ENCODE data around the gene TRIM44.
A peak's percentile ranks its signal among the peaks of the same experiment; 100 is the strongest.
"Not testable (repeated sequence)": the region's sequence is repeated elsewhere in the genome, so short reads cannot be mapped to it uniquely, and the experiment has no call there.

The TRIM44 gene

GRCh38 chr11:35715677-35716076 lies 53.1 kb downstream of the TRIM44 start:
- H3K27me3 Mint-ChIP-seq, H3K4me3 Mint-ChIP-seq, DNase-seq, ATAC-seq, H3K4me1 Mint-ChIP-seq: not testable (repeated sequence)
- Mint-ChIP-seq H3K9me3 (peaks cover 0 to 13% of the 10 kb centered on the region in 2 donors), H3K27ac (peak overlapping the region in 1 of 2 donors; percentile 63)

- H3K4me3 Mint-ChIP-seq: no peak overlapping the region
- peaks cover 16% of the 10 kb centered on the region for H3K4me1 Mint-ChIP-seq
- ATAC-seq (no peak), DNase-seq (no peak)
- H3K27me3 Mint-ChIP-seq: no peaks in the 10 kb centered on the region
- H3K9me3 Mint-ChIP-seq: peaks cover 0 to 13% of the 10 kb centered on the region in 2 donors
- no peak overlapping the region for H3K27ac Mint-ChIP-seq
Observed at GRCh38 chr11:35717043-35717442, 54.5 kb downstream of the TRIM44 start.

DNA sequence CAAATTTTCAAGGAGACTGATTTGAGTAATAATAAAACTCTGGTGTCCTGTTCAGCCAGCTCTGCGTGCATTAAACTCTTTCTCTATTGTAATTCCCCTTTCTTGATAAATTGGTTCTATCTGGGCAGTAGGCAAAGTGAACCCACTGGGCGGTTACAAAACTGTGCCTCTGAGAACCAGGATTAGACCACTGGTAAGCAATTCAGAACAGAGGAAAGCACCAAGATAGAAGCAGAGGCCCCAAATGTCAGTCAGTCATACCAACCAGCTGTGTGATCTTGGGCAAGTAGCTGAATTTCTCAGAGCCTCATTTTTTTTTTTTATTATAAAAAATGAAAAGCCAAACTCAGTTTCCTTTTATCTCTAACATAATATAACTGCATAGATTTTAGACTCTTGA lies 54.9 kb downstream of the TRIM44 start:
- Mint-ChIP-seq H3K4me1 (peaks cover 17% of the 10 kb centered on the region), H3K27me3 (no peaks in the 10 kb centered on the region), H3K27ac (no peak overlapping the region), H3K4me3 (no peak overlapping the region), H3K9me3 (peaks cover 0 to 13% of the 10 kb centered on the region in 2 donors)
- DNase-seq (no peak), ATAC-seq (no peak)

DNA sequence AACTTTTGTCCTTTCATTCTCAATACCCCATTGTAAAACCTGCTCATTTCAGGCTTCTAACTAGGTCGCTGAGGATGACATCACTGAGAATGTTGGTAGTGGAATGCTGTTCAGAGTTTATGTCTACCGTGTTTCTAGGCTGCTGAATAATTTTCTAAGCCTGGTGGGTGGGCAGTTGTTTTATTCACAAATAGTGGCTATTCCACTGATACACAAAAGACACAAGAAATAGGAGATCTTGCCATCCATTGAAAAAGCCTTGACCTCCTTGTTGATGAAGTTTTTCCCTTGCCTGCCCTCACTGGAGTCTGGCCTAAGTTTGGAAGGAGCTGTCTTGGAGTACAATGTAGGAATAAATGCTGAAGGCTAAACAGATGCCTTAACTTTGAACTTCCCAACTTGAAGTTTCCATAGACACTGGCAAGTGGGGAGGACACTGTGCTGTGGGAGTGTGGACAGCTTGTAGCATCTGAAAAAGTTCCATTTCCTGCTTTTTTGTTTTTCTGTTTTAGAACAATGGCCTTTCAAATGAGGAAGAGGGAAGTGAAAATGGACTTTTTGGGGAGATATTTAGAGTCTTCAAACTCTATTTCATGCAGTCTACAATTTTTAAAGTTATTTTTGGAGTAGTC lies 59.2 kb downstream of the TRIM44 start:
- Mint-ChIP-seq H3K9me3 (peaks cover 6 to 9% of the 10 kb centered on the region in 2 donors), H3K27me3 (no peaks in the 10 kb centered on the region), H3K27ac (no peak overlapping the region), H3K4me3 (no peak overlapping the region), H3K4me1 (peaks cover 17% of the 10 kb centered on the region)
- ATAC-seq (no peak), DNase-seq (no peak)

DNA sequence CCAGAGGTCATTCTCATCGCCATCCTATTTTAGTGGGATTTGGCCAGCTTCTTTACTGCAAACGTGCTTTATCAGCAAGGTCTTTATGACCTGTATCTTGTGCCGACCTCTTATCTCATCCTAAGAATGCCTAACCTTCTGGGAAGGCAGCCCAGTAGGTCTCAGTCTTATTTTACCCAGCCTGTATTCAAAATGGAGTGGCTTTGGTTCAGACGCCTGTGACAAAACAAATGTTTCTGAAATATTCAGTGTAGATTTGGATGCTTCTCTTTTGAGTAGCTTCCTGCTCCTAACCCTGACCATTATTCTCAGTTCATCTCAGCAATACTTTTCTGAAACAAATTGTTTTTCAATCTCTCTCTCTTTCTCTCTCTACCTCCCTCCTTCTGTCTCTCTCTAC lies 60.1 kb downstream of the TRIM44 start:
- no peak overlapping the region for H3K4me3 Mint-ChIP-seq
- no peaks in the 10 kb centered on the region for H3K27me3 Mint-ChIP-seq
- H3K4me1 Mint-ChIP-seq: peaks cover 13% of the 10 kb centered on the region
- peaks cover 6 to 9% of the 10 kb centered on the region in 2 donors for H3K9me3 Mint-ChIP-seq
- ATAC-seq: no peak
- no peak for DNase-seq
- H3K27ac Mint-ChIP-seq: no peak overlapping the region

DNA sequence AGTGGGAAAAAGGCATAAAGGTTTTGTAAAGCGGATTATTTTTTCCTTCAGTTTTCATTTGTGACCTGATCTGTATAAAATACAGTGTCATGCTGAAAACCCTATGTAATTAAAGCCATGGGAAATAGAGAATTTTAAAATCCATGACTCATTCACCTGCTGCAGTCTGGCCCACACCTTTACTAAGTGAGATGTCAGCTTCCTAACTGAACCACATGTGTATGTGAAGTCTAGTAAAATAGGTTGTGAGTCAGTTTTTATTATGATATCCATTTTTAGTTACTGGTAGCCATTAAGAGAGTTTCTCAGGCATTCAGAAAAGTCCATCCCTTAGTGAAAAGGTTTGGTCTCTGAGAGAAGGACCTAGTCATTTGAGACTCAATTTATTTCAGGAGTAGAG lies 60.9 kb downstream of the TRIM44 start:
- Mint-ChIP-seq H3K27ac (peak overlapping the region in 1 of 2 donors; percentile 68), H3K4me1 (peaks cover 8% of the 10 kb centered on the region), H3K27me3 (no peaks in the 10 kb centered on the region), H3K4me3 (no peak overlapping the region), H3K9me3 (peaks cover 6 to 10% of the 10 kb centered on the region in 2 donors)
- DNase-seq: no peak
- no peak for ATAC-seq

- Mint-ChIP-seq H3K4me3 (no peak overlapping the region), H3K27me3 (no peaks in the 10 kb centered on the region), H3K27ac (no peak overlapping the region), H3K9me3 (peaks cover 6 to 15% of the 10 kb centered on the region in 2 donors), H3K4me1 (peaks cover 8% of the 10 kb centered on the region)
- no peak for ATAC-seq
- DNase-seq: no peak
Observed at GRCh38 chr11:35723913-35724312, 61.3 kb downstream of the TRIM44 start.

DNA sequence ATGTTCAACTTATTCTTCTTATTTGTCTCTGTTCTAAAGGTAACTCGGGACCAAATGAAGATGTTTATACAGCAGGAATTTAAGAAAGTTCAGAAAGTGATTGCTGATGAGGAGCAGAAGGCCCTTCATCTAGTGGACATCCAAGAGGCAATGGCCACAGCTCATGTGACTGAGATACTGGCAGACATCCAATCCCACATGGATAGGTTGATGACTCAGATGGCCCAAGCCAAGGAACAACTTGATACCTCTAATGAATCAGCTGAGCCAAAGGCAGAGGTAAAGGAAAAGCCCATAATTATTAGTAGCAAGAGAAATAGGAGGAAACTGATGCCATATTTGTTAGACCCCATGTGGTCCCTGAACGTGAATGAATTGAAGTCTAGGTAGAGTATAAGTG lies 63.3 kb downstream of the TRIM44 start:
- no peak overlapping the region for H3K27ac Mint-ChIP-seq
- DNase-seq (no peak), ATAC-seq (no peak)
- H3K4me1 Mint-ChIP-seq: peaks cover 8% of the 10 kb centered on the region
- H3K9me3 Mint-ChIP-seq: peaks cover 12 to 21% of the 10 kb centered on the region in 2 donors
- H3K4me3 Mint-ChIP-seq: no peak overlapping the region
- H3K27me3 Mint-ChIP-seq: no peaks in the 10 kb centered on the region

DNA sequence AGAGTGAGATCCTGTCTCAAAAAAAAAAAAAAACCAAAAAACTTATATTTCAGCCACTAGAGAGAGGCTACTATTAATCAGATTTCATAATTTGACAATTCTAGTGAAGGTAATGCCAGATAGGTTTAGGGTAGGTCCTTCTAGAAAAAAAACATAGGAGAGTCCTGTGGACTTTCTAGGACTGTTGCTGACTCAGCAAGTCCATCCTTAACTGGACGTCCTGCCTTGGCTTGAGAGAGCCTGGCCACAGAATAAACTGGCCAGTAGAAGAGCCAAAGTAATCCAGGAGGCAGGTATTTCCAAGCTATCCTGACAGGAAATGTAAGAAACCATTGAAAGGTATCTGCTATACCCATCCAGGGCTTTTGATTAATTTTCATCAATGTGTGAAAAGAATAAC lies 64.6 kb downstream of the TRIM44 start:
- H3K27me3 Mint-ChIP-seq: no peaks in the 10 kb centered on the region
- no peak for ATAC-seq
- DNase-seq: no peak
- H3K9me3 Mint-ChIP-seq: peaks cover 16 to 21% of the 10 kb centered on the region in 2 donors
- H3K27ac Mint-ChIP-seq: no peak overlapping the region
- H3K4me1 Mint-ChIP-seq: peaks cover under 1% of the 10 kb centered on the region
- no peak overlapping the region for H3K4me3 Mint-ChIP-seq

GRCh38 chr11:35730254-35730653 lies 67.7 kb downstream of the TRIM44 start:
- no peaks in the 10 kb centered on the region for H3K27me3 Mint-ChIP-seq
- peaks cover 4% of the 10 kb centered on the region for H3K4me1 Mint-ChIP-seq
- DNase-seq (no peak), ATAC-seq (no peak)
- no peak overlapping the region for H3K4me3 Mint-ChIP-seq
- peaks cover 22 to 29% of the 10 kb centered on the region in 2 donors for H3K9me3 Mint-ChIP-seq
- H3K27ac Mint-ChIP-seq: no peak overlapping the region

DNA sequence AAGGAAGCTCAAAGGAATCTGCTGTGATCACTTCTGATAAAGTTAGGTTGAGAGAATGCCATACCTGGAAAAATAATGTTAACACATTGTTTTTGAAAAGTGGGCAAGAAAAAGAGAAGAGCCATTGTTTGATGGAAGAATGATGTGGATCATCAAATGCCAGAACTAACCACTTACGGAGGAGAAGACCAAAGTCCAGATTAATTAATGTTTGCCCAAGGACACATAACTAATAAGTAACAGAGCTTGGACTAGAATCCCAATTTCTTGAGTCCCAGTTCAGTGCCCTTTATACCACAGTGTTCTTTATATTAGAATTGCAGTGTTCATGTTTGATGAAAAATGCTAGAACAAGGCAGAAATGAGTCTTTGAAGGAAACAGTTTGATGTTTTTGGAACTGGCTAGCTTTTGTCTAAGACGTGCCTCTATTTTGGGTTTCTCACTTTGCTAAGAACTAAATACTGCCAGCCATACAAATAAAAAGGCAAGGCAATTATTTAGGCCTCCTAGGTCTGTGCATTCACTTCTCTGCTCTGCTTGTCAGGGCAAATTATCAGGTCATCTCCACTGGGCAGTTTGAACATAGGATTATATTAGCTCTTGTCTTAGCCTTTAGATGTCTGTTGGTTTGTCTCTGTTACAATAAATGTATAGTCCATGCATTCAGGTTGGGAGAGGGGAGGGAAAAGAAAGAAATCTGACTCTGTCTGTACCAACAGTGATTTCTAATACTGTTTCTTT lies 72.3 kb downstream of the TRIM44 start:
- Mint-ChIP-seq H3K4me3 (no peak overlapping the region), H3K9me3 (peaks cover 7 to 15% of the 10 kb centered on the region in 2 donors), H3K4me1 (peaks cover 13% of the 10 kb centered on the region), H3K27ac (peak overlapping the region in 1 of 2 donors; percentile 7), H3K27me3 (no peaks in the 10 kb centered on the region)
- ATAC-seq (no peak), DNase-seq (no peak)

DNA sequence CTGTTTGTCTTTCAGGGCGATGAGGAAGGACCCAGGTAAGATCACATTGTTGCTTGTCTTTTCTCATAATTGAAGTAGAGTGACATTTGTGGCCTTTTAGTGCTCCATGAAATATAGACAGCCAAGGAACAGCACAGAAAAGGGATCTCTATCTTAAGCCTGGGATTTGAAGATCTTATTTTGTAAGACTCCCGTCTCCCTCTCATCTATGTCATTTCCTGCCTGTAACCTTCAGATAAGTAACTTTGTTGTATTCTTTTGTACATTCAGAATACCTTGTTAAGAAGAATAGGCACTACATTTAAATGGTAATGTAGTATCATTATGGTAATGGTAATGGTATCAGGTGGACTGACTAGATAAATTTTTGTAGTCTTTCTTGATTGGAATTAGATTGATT lies 72.8 kb downstream of the TRIM44 start:
- no peaks in the 10 kb centered on the region for H3K27me3 Mint-ChIP-seq
- no peak overlapping the region for H3K27ac Mint-ChIP-seq
- H3K4me3 Mint-ChIP-seq: no peak overlapping the region
- no peak for ATAC-seq
- peaks cover 7 to 10% of the 10 kb centered on the region in 2 donors for H3K9me3 Mint-ChIP-seq
- DNase-seq: no peak
- peaks cover 19% of the 10 kb centered on the region for H3K4me1 Mint-ChIP-seq

DNA sequence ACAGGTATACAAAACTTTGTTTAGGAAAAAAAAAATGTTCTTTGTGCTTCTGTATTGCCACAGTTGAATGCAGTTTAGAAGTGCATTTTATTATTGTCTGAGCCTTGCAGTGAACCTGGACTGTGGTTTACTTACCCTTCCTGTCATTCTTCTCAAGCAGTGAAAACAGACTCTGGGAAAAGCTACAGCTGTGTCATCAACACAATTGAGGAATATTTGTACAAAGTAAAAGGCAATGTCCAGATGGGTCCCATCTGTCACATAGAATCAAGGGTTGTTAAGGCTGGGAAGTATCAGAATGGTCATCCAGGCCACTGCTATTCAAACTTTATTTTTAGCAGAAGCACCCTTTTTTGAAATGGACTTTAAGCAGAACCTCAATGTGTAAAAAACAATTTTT lies 73.3 kb downstream of the TRIM44 start:
- no peak for DNase-seq
- peaks cover 23% of the 10 kb centered on the region for H3K4me1 Mint-ChIP-seq
- no peak for ATAC-seq

GRCh38 chr11:35736952-35737351 lies 74.4 kb downstream of the TRIM44 start:
- Mint-ChIP-seq H3K27me3 (no peaks in the 10 kb centered on the region), H3K4me3 (no peak overlapping the region), H3K9me3 (peaks cover 6 to 7% of the 10 kb centered on the region in 2 donors), H3K27ac (peak overlapping the region in 1 of 2 donors; percentile 6), H3K4me1 (peaks cover 26% of the 10 kb centered on the region)
- no peak for ATAC-seq
- no peak for DNase-seq

More for the DNA sequence above, 73.3 kb downstream of the TRIM44 start:
- no peak overlapping the region for H3K4me3 Mint-ChIP-seq
- no peaks in the 10 kb centered on the region for H3K27me3 Mint-ChIP-seq
- H3K27ac Mint-ChIP-seq: no peak overlapping the region
- H3K9me3 Mint-ChIP-seq: peaks cover 7 to 9% of the 10 kb centered on the region in 2 donors

GRCh38 chr11:35740061-35740799 lies 77.7 kb downstream of the TRIM44 start:
- no peak for DNase-seq
- no peak overlapping the region for H3K4me3 Mint-ChIP-seq
- H3K4me1 Mint-ChIP-seq: peaks cover 22% of the 10 kb centered on the region
- no peak overlapping the region for H3K27ac Mint-ChIP-seq
- H3K27me3 Mint-ChIP-seq: no peaks in the 10 kb centered on the region
- H3K9me3 Mint-ChIP-seq: no peaks in the 10 kb centered on the region
- no peak for ATAC-seq

Measured in stimulated activated naive CD8-positive, alpha-beta T cell treated with anti-CD3 and anti-CD28 coated beads, Interleukin-15, amount 100 ng/mL, for 72 hours (primary cell).